Ramos (cell line): ENCODE measurements around the gene ZACN.

Experiments used
- in situ Hi-C: fragments of 300-500 bp; cut with MboI; formaldehyde crosslinking; loops from one replicate; pipeline ENCODE4 v1.14.3; 2022; ENCODE audit warnings: low sequenced_read_pairs; ENCODE audit not compliant: unreplicated experiment

ZACN gene

GRCh38 chr17:76095943-76096342 is 17.0 kb downstream of the ZACN start:
- in situ Hi-C loops = no loop called here

- in situ Hi-C loops = no loop called here
These were observed 18.8 kb downstream of the ZACN start for GRCh38 chr17:76097716-76098295.

GRCh38 chr17:76102944-76103273 is 23.9 kb downstream of the ZACN start:
- in situ Hi-C loops = loop anchor here (5.0 kb wide), 1 partner anchor 96 kb away; no protein-coding TSS in a partner anchor

- in situ Hi-C loops = loop anchor here (5.0 kb wide), 1 partner anchor 96 kb away; no protein-coding TSS in a partner anchor
These were observed 24.5 kb downstream of the ZACN start, which contains the start of gene EXOC7 for GRCh38 chr17:76103274-76104139. Gene EXOC7 (minus strand): TSS chr17:76103787. CDS start chr17:76103692, 95 bp downstream.

- in situ Hi-C loops = loop anchor here (5.0 kb wide), 1 partner anchor 97 kb away; no protein-coding TSS in a partner anchor
These were observed 25.3 kb downstream of the ZACN start for GRCh38 chr17:76104140-76104895.

GRCh38 chr17:76104896-76105231 is 25.9 kb downstream of the ZACN start:
- in situ Hi-C loops = loop anchor here (5.0 kb wide), 1 partner anchor 98 kb away; no protein-coding TSS in a partner anchor

- in situ Hi-C loops = no loop called here
These were observed 27.7 kb downstream of the ZACN start for GRCh38 chr17:76106703-76107102.

- in situ Hi-C loops = no loop called here
These were observed 28.5 kb downstream of the ZACN start for GRCh38 chr17:76107509-76107908.

- in situ Hi-C loops = no loop called here
These were observed 33.0 kb downstream of the ZACN start for GRCh38 chr17:76111956-76112355.

- in situ Hi-C loops = no loop called here
These were observed 36.3 kb downstream of the ZACN start for GRCh38 chr17:76115138-76115754.

- in situ Hi-C loops = no loop called here
These were observed 40.7 kb downstream of the ZACN start for GRCh38 chr17:76119409-76120371.

- in situ Hi-C loops = no loop called here
These were observed 41.7 kb downstream of the ZACN start for GRCh38 chr17:76120658-76121008.

GRCh38 chr17:76121932-76122430 is 43.0 kb downstream of the ZACN start:
- in situ Hi-C loops = no loop called here

- in situ Hi-C loops = no loop called here
These were observed 43.6 kb downstream of the ZACN start for GRCh38 chr17:76122431-76123190.

GRCh38 chr17:76123191-76123499 is 44.2 kb downstream of the ZACN start:
- in situ Hi-C loops = no loop called here

- in situ Hi-C loops = no loop called here
These were observed 45.0 kb downstream of the ZACN start for GRCh38 chr17:76123749-76124581.

- in situ Hi-C loops = loop anchor here (5.0 kb wide), 1 partner anchor 168 kb away; no protein-coding TSS in a partner anchor
These were observed 45.8 kb downstream of the ZACN start for GRCh38 chr17:76124582-76125390.
